ENCODE results near the gene DNAJC19. TPM values are rescaled to one million over a fixed set of nuclear protein-coding genes. Genes with fewer than 3 reads are reported as not detected.

The DNAJC19 gene
- total RNA-seq, 1 experiment from 2014 or later: 36.5 TPM

- no peak for DNase-seq (ENCODE audit: low read depth)
Measured at GRCh38 chr3:180961552-180961951, 28.0 kb downstream of the DNAJC19 start.

- DNase-seq (ENCODE audit: low read depth): no peak
Measured at GRCh38 chr3:180961087-180961486, 28.4 kb downstream of the DNAJC19 start.

GRCh38 chr3:180959691-180960090, 29.8 kb downstream of the DNAJC19 start:
- DNase-seq (ENCODE audit: low read depth): no peak

- DNase-seq (ENCODE audit: low read depth): no peak
Measured at GRCh38 chr3:180947761-180948390, 41.7 kb downstream of the DNAJC19 start.

- no peak for DNase-seq (ENCODE audit: low read depth)
Measured at GRCh38 chr3:180940826-180941225, 48.7 kb downstream of the DNAJC19 start.

- no peak for DNase-seq (ENCODE audit: low read depth)
Measured at GRCh38 chr3:180934638-180935037, 54.9 kb downstream of the DNAJC19 start.

Other genes with a start within 250 kb of the DNAJC19 start
- 107 and 153 TPM in 2 replicates for gene FXR1, start 77.1 kb downstream of the DNAJC19 start, total RNA-seq (2014; rRNA removed; shearing (Covaris generic))

Data from M059J (cell line).